ENCODE data around the gene RASGRP2.

Gene RASGRP2

DNA sequence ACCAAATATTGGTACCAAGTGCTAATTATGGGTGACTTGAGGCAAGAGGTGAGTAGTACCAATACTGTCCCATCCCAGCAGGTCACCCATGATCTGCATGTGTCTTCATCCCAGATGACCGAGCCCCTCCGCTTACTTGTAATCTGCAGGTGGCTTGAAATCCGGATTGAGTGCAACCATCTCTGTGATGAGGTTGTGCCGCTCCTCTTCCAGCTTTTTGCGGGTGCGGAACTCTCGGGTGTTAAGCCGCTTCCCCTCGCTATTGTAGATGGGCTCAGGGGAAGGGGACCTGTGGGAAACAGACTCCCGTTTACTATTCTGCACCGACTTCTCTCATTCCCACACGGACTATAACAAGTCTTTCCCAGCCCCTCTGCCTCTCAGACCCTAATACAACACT, 26.2 kb upstream of the RASGRP2 start:
- no peak for DNase-seq

GRCh38 chr11:64769283-64769682, 25.3 kb upstream of the RASGRP2 start:
- DNase-seq = no peak

DNA sequence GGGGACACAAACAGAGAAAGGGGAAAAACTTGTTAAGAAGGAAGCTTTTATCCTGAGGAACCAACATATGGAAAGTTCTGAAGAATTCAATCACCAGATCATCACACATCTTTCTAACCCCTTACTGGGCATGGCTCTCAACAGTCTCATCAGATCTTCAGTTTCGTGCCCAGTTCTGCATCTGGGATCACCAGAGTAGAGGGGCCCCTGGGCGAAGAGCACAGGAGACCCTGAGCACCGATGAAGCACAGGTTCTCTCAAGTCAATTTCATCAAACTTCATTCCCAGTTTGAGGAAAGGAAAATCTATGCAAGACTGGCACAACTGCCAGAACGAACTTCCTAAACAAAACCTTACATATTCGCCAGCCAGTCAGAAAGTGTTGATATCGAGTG, 24.4 kb upstream of the RASGRP2 start:
- DNase-seq = no peak

DNA sequence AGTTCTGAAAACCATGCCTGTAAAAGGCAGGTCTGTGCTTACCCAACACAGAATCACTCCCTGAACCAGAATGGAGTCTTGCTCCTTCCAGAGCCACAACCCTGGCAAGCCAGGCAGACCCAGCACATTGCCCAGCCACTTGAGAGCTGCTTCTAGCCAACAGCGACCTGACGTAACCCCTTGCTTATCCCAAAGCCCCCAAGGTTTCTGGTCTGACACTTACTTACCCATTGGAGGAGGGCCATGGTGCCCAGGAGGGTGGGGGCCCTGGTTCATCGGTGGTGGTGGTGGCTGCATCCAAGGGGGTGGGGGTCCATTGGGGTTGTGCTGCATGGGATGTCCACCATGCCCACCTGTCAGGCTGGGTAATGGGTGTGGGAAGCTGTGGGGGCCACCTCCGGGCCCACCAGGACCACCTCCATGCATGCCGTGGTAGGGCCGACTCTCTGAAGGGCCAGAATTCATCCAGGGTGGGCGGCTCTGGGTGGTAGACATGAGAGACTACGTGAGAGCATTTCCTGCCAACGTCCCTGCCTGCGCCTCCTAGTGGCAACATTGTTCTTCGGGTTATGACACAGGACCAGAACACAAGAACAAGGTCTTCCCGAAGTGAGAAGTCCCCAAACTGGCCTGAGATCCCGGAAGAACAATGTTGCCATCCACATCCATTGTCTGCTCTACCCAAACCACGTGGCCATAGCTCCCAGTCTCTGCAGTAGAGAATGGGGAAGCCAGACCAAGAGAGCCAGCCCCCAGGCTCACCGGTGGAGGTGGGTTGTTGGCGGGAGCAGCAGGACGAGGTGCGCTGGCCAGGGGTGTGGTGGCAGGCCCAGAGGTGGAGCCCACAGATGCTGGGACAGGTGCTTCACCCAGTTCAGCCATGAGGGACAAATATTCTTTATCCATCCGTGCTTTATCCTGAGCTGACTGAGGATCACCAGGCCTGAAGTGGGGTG, 23.7 kb upstream of the RASGRP2 start:
- DNase-seq = peak; percentile 71

DNA sequence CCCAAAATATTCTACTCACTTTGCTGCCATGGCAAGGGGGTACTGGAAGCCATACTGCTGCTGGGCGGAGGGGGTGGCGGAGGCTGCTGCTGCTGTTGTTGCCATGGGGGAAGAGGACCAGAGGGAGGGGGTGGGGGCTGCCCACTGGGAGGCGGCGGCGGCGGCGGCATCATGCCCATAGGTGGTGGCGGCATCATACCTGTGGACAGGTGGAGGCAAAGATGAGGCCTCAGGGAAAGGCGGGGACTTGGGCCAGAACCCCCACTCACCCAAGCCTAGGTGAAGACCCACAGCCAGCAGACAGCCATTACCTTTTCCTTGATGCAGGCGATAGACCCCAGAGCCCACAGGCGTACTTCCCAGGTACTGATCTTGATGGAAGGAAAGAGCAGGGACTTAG, 22.9 kb upstream of the RASGRP2 start:
- DNase-seq = no peak

- no peak for DNase-seq
Observed at GRCh38 chr11:64765851-64766665, 22.1 kb upstream of the RASGRP2 start.

DNA sequence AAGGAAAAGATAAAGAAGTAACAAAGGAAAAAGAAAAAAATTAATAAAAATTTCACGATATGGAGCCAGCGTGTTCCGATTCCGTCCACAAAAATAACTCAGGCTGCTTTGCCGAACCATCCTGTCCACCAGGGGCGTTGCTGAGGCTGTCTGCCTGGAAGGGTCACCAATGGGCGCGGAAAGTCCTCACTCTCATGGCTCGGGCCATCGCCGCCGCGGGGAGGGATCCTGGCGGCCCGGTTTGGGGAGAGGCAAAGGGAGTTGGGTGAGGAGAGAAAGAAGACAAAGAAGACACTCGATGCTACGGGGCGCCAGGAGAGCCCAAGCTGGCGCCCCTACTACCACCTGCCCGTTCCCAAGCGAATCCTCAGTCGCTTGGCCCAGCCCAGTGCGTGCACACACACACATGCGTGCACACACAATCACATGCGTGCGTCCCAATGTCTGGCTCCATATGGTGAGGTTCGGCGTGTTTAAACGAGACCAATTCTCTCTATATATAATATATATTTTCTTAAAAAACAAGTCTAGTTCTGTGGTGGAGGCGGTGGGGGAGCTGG, 21.4 kb upstream of the RASGRP2 start:
- DNase-seq = no peak

GRCh38 chr11:64764753-64765152, 20.8 kb upstream of the RASGRP2 start:
- no peak for DNase-seq

DNA sequence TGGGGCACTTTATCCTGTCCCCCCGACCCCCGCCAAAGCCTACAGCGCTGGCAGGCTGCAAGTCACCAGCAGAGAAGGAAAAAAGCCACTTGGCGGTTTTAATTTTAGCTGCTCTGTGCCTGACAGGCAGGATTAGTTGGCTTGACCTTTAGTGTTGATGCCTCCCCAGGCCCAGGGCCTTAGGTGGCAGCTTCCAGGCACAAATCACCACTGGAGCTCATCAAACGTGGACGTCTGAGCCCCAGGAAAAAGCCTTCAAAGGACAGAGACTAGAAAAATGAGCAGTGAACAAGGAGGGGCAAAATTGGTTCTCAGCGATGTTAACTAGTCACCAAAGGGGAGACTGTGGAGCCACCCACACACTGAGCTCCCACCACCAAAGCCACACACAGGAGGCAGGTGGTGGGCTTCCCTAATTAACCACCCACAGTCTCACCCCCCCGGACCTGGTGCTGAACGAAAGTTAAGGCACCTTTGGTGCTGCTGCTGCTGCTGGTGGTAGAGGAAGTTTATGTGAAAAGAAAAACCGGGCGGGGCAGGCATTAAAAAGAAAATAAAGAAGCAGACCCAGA, 20.2 kb upstream of the RASGRP2 start:
- DNase-seq = peak; percentile 75

GRCh38 chr11:64763526-64764039, 19.6 kb upstream of the RASGRP2 start:
- DNase-seq = no peak

- peak; percentile 39 for DNase-seq
Observed at GRCh38 chr11:64762674-64763525, 19.0 kb upstream of the RASGRP2 start.

DNA sequence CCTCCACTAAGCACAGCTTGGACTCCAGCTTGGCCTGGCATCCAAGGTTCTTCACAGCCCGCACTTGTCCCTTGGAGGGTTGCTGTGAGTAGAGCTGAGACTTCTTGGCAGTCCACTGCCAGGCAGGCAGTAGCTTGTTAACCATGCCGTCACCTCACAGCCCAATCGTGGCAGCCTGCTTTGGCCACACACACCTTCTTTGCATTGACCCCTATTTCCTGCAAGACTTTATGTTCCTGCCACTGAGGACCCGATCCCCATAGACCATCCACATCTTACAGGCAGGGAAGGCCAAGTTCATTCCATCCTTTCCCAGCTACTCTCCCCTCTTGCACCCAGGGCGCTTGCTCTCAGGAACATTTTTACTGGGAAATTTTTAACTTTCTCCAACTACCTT, 18.3 kb upstream of the RASGRP2 start:
- DNase-seq = no peak

DNA sequence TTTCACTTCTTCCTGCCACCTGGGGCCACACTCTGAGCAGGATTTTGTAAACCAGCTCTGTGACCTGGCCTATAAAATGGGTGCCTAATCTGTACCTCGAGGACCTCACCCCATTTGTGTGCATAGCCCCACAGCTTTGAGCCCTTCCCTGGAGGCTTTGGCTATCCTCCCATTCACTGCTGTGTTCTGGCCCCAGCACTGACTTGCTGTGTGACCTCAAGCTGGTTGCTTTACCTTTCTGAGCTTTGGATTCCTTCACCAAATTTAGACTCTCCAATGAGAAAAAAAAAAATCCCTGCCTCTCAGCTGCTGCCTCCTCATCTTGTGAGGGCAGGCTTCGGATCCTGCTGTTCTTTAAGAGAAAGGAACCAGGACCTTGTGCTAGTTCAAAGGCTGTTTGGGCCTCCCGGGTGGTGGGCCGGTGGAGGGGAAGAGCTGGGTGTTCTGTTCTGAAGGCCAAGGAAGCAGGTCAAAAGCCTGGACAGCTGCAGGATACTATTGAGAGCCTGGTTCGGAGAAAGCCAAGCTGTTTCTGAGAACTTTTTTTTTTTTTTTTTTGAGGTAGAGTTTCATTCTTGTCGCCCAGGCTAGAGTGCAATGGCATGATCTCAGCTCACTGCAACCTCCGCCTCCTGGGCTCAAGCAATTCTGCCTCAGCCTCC, 16.9 kb upstream of the RASGRP2 start:
- DNase-seq = no peak

DNA sequence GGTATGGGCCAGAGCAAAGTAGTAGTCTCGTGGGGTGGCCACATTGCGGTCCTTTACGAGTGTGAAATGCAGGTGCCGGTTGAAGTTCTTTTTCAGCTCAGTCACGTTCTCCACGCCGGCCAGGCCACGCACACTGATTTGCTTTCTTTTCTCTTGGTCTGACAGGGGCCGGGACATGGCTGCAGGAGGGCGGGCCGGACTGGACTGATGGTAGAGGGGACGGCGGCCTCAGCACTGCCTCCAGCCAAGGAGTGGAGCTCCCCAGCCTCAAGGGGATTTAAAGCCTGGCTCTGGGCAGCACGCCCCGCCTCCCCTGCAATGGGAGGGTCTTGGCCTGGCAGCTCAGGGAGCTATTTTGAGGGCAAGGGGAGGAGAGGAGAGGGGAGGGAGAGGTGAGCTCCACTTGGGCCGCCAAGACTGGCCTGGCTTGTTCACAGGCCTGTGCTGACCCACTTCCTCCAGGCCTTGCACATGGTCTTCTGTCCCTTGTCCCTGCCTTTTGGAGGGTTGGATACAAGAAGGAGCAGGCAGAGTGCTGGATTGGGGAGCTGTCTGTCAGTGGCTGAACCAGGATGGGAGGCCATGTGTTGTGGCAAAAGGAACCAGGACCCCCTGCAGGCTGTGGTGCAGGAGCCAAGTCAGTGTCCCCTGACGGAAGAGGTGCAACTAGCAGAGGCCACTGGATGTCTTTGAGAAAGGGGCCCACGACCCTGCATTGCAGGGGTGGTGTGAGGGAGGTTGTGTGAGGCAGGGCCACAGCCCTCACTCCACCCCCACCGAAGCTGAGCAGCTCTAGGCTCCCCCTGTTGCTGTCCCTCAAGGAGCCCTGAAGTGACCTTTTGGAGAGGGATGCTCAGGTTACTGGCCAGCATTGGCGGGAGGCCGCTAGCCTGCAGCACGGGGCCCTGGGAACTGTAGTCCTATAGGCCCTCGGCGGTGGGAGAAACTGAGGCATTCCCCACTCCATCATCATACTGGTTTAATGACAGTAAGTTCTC, 16.1 kb upstream of the RASGRP2 start, which contains the start of gene PYGM:
Gene PYGM, minus strand, starts transcription at position 253 of the 998 bp plus-strand sequence. Its CDS starts 76 bp downstream, at position 177.
- DNase-seq = no peak

DNA sequence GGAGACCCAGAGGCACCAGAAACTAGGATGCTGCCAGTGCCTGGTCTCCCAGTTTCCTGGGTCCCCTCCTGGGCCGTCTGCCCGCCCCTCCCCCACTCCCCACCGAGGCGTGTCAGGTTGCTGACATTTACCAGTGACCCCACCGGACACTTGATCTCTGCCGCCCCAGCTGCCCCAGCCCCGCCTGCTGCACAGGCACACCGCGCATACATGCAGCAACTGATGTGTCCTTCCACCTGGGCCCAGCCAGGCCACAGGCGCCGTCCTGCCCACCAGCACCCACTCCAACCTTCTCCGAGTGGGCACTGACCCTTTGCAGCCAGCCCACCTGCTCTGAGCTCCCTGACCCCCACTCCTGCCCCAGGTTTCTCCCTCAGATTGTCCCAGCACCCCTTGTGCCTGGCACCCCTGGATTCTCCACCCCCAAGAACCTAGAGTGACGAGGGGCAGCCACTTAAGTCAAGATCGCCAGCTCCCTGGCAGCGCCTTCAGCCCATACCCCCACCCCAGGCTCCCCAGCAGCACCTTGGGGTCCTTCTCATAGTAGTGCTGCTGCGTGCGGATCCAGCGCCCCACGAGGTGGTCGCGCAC, 15.3 kb upstream of the RASGRP2 start:
- DNase-seq = no peak

DNA sequence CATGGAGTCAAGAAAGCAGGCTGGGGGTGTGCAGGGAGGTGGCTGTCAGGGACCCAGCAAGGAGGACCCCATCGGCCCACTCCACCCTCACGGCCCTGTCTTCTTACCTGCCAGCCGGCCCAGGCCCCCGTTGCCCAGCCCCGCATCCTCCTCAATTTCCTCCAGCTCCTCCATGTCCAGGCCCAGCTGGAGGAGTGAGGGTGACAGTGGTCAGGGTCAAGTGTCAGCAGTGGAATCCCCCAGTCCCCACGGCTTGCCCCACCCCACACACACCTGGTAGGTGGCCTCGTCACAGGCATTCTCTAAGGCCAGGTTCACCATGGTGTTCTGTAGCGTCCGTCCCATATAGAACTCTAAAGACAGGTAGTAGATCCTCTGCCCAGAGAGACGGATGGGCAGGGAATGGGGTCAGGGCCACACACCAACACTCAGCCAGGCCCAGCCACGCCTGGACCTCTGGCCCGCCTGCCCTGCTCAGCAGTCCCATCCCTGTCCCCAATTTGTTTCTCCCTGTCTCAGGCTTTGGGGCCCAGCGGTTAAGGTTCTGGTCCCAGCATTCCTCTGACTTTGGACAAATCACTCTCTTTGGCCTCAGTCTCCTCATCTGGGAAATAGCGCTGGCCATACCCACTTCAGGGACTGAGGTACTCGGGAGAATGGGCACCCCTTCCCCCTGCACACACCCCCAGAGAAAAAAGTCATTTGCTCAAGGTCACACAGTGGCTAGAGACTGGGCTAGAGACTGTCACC, 14.6 kb upstream of the RASGRP2 start:
- no peak for DNase-seq

DNA sequence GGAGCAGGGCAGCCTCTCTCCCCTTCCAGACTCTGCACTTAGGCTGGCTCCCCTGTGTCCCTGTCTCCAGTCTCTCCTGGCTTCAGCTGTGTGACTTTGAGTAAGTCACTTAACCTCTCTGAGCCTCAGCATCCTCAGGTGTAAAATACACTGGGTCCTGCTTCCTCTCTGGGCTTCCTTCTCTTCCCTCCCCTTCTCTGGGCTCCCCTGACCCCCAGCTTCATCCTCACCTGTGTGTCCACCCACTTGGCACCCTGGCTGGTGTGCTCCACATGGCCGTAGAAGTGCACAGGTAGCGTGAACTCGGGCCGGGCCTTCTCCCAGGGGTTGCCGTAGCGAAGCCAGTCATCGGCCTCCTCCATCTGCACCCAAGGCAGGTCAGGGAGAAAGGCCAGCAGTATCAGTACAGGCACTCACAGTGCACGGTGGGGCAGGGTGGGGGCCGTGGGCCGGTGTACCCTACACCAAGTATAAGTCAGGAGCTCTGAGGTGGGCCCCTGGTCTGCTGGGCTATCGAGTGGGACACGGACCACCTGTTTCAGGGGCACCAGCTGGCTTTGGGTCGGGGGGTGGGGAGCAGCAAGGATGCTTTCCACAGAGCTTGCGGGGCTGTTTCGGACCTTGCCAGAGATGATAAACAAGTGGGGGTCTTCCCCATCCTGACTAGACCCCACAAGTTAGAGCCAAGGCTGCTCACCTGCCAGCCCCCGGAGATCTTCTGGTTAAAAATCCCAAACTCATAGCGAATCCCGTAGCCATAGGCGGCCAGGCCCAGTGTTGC, 13.8 kb upstream of the RASGRP2 start:
- peak; percentile 2 for DNase-seq

All from CD4-positive, alpha-beta T cell treated with Interleukin-15 for 1 hour (primary cell).